WTC11 (cell line): Measurements from ENCODE around the gene ACAD8.

ENCODE experiments used
- ATF2 ChIP-seq: sonication (generic); formaldehyde crosslinking; IDR thresholded peaks from 2 replicates; pipeline ENCODE4 v1.8.1; 2022; ENCODE audit warnings: low read depth, missing genetic modification reagents, borderline replicate concordance
- E2F1 ChIP-seq: sonication (generic); formaldehyde crosslinking; IDR thresholded peaks from 2 replicates; pipeline ENCODE4 v1.8.0; 2022; ENCODE audit warnings: mild to moderate bottlenecking, missing genetic modification reagents
- ESRRA ChIP-seq: sonication (generic); formaldehyde crosslinking; IDR thresholded peaks from 2 replicates; pipeline ENCODE4 v1.8.1; 2022; ENCODE audit warnings: mild to moderate bottlenecking, missing genetic modification reagents, borderline replicate concordance
- FOXK1 ChIP-seq: sonication (generic); formaldehyde crosslinking; IDR thresholded peaks from 2 replicates; pipeline ENCODE4 v1.8.0; 2022; ENCODE audit warnings: mild to moderate bottlenecking, moderate library complexity, missing genetic modification reagents
- MAX ChIP-seq: sonication (generic); formaldehyde crosslinking; IDR thresholded peaks from 2 replicates; pipeline ENCODE4 v1.8.0; 2022; ENCODE audit warnings: mild to moderate bottlenecking, missing genetic modification reagents
- TEAD4 ChIP-seq: sonication (generic); formaldehyde crosslinking; IDR thresholded peaks from 2 replicates; pipeline ENCODE4 v1.8.0; 2022; ENCODE audit warnings: mild to moderate bottlenecking, missing genetic modification reagents
- USF1 ChIP-seq: sonication (generic); formaldehyde crosslinking; IDR thresholded peaks from 2 replicates; pipeline ENCODE4 v1.8.0; 2022; ENCODE audit warnings: mild to moderate bottlenecking, missing genetic modification reagents
- ZNF232 ChIP-seq: sonication (generic); formaldehyde crosslinking; IDR thresholded peaks from 2 replicates; pipeline ENCODE4 v1.8.0; 2022; ENCODE audit warnings: mild to moderate bottlenecking, missing genetic modification reagents
- ZNF512 ChIP-seq: sonication (generic); formaldehyde crosslinking; IDR thresholded peaks from 2 replicates; pipeline ENCODE4 v1.8.1; 2022; ENCODE audit warnings: missing genetic modification reagents, borderline replicate concordance
- TF ChIP-seq, protein P1 (sequence below): fragments of 200-600 bp; IDR thresholded peaks from 2 replicates; pipeline ENCODE4 v1.8.0; 2022; ENCODE audit warnings: antibody characterized with exemption
- TF ChIP-seq, protein P2 (sequence below): sonication (generic); formaldehyde crosslinking; IDR thresholded peaks from 2 replicates; pipeline ENCODE4 v1.8.1; 2022; ENCODE audit warnings: mild to moderate bottlenecking, missing genetic modification reagents, moderate library complexity, borderline replicate concordance

DNA sequence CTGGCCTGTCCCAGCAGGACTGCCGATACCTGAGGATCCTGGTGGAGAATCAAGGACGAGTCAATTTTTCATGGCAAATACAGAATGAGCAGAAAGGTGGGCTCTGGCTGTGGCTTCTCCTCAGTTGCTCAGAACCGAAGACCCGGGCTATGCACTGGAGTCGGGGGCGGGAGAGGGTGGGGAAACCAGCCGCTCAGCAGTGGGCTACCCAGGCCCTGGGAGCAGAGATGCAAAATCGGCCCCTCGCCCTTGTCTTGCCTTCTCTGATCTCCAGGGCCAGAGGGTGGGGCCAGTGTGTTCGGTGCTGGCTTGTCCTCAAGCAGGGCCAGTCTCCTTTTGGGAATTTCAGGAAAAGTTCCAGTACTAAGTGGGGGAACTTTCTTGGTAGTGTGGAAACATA is 60.0 kb downstream of the ACAD8 start:
- TF ChIP-seq ZNF232 (no peak), USF1 (CRISPR knock-in tag) (no peak), MAX (CRISPR knock-in tag) (no peak), FOXK1 (CRISPR knock-in tag) (no peak), E2F1 (CRISPR knock-in tag) (no peak), TEAD4 (CRISPR knock-in tag) (no peak), ATF2 (CRISPR knock-in tag) (no peak), ESRRA (CRISPR knock-in tag) (no peak), ZNF512 (no peak)
- TF ChIP-seq, protein P1, sequence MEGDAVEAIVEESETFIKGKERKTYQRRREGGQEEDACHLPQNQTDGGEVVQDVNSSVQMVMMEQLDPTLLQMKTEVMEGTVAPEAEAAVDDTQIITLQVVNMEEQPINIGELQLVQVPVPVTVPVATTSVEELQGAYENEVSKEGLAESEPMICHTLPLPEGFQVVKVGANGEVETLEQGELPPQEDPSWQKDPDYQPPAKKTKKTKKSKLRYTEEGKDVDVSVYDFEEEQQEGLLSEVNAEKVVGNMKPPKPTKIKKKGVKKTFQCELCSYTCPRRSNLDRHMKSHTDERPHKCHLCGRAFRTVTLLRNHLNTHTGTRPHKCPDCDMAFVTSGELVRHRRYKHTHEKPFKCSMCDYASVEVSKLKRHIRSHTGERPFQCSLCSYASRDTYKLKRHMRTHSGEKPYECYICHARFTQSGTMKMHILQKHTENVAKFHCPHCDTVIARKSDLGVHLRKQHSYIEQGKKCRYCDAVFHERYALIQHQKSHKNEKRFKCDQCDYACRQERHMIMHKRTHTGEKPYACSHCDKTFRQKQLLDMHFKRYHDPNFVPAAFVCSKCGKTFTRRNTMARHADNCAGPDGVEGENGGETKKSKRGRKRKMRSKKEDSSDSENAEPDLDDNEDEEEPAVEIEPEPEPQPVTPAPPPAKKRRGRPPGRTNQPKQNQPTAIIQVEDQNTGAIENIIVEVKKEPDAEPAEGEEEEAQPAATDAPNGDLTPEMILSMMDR: no peak
- TF ChIP-seq, protein P2, sequence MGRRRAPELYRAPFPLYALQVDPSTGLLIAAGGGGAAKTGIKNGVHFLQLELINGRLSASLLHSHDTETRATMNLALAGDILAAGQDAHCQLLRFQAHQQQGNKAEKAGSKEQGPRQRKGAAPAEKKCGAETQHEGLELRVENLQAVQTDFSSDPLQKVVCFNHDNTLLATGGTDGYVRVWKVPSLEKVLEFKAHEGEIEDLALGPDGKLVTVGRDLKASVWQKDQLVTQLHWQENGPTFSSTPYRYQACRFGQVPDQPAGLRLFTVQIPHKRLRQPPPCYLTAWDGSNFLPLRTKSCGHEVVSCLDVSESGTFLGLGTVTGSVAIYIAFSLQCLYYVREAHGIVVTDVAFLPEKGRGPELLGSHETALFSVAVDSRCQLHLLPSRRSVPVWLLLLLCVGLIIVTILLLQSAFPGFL (CRISPR knock-in tag): no peak
